PC-9 (cell line): Measurements from ENCODE around the gene INTS4. TPM values are rescaled to one million over a fixed set of nuclear protein-coding genes. Genes with fewer than 3 reads are reported as not detected.

Experiments used
- BruUV-seq: library from RNA; stranded (reverse); fragments of 400-500 nt; replicated peaks from 2 replicates; lab custom pipeline; 2021; lab: Mats Ljungman, UMichigan
- CTCF ChIA-PET: fragments of 300-600 bp; sonication (Branson Sonifier 250); formaldehyde crosslinking; loops from one replicate; lab custom pipeline; 2022; ENCODE audit warnings: antibody characterized with exemption; lab: Charles Lee
- POLR2A ChIA-PET: fragments of 300-600 bp; sonication (Branson Sonifier 250); formaldehyde crosslinking; loops from one replicate; lab custom pipeline; 2022; ENCODE audit warnings: antibody characterized with exemption; ENCODE audit not compliant: unreplicated experiment; lab: Charles Lee
- DNase-seq, 2 experiments: peaks; one replicate each; pipeline versions ENCODE4 v3.0.0 to v3.0.0-alpha.2; 2015 to 2022; ENCODE audit warnings: mixed read lengths in 1 of 2
- H2AFZ ChIP-seq: fragments of 200-600 bp; sonication (generic); 2 replicates; pipeline ENCODE4 v1.8.1; 2017; ENCODE audit warnings: antibody characterized with exemption
- H3F3A ChIP-seq: fragments of 200-600 bp; sonication (generic); 2 replicates; pipeline ENCODE4 v1.8.1; 2017; ENCODE audit warnings: antibody characterized with exemption, mild to moderate bottlenecking, low read depth; ENCODE audit not compliant: insufficient read depth
- H3K27ac ChIP-seq: fragments of 200-600 bp; sonication (generic); 2 replicates; pipeline ENCODE4 v1.6.1; 2016; ENCODE audit warnings: mixed run types
- H3K27me3 ChIP-seq: fragments of 200-600 bp; sonication (generic); 2 replicates; pipeline ENCODE4 v1.6.1; 2016; ENCODE audit warnings: low read depth, mixed run types; ENCODE audit not compliant: insufficient read depth
- H3K36me3 ChIP-seq: fragments of 200-600 bp; sonication (generic); 2 replicates; pipeline ENCODE4 v1.6.1; 2016; ENCODE audit warnings: low read depth, mixed run types
- H3K4me1 ChIP-seq: fragments of 200-600 bp; sonication (generic); replicated peaks from 2 replicates; pipeline ENCODE4 v1.6.1; 2016; ENCODE audit warnings: mixed run types; ENCODE audit not compliant: insufficient read depth
- H3K4me2 ChIP-seq: fragments of 200-600 bp; sonication (generic); 2 replicates; pipeline ENCODE4 v1.6.1; 2017; ENCODE audit warnings: mixed run types
- H3K4me3 ChIP-seq: fragments of 200-600 bp; sonication (generic); 2 replicates; pipeline ENCODE4 v1.6.1; 2016; ENCODE audit warnings: mixed run types
- H3K79me2 ChIP-seq: fragments of 200-600 bp; sonication (generic); 2 replicates; pipeline ENCODE4 v1.6.1; 2017; ENCODE audit warnings: low read depth, mixed run types
- H3K9me2 ChIP-seq: fragments of 200-600 bp; sonication (generic); 2 replicates; pipeline ENCODE4 v1.8.1; 2017; ENCODE audit warnings: mild to moderate bottlenecking; ENCODE audit not compliant: insufficient read depth
- H3K9me3 ChIP-seq: fragments of 200-600 bp; sonication (generic); 2 replicates; pipeline ENCODE4 v1.8.1; 2016; ENCODE audit warnings: low read depth; ENCODE audit not compliant: insufficient read depth
- H4K20me1 ChIP-seq: fragments of 200-600 bp; sonication (generic); 2 replicates; pipeline ENCODE4 v1.8.1; 2017; ENCODE audit not compliant: insufficient read depth
- EZH2 ChIP-seq: fragments of 200-600 bp; sonication (generic); IDR thresholded peaks from 2 replicates; pipeline ENCODE4 v1.8.0; 2017; ENCODE audit warnings: antibody characterized with exemption, low read depth
- intact Hi-C: fragments of 100-400 bp; cut with micrococcal nuclease; formaldehyde crosslinking; loops from one replicate; pipeline ENCODE4 v1.10.0; 2022; ENCODE audit not compliant: unreplicated experiment
- total RNA-seq: library from RNA; stranded (reverse); gene quantifications from 2 replicates; pipeline ENCODE4 v1.2.3, GENCODE V29; 2021
- TF ChIP-seq, protein P1 (sequence below): fragments of 200-600 bp; sonication (generic); conservative IDR thresholded peaks from 2 replicates; pipeline ENCODE4 v1.6.1; 2017; ENCODE audit warnings: mixed run types, antibody characterized with exemption, mild to moderate bottlenecking, moderate library complexity

The INTS4 gene
- total RNA-seq, 1 experiment from 2014 or later = 53.8 TPM

DNA sequence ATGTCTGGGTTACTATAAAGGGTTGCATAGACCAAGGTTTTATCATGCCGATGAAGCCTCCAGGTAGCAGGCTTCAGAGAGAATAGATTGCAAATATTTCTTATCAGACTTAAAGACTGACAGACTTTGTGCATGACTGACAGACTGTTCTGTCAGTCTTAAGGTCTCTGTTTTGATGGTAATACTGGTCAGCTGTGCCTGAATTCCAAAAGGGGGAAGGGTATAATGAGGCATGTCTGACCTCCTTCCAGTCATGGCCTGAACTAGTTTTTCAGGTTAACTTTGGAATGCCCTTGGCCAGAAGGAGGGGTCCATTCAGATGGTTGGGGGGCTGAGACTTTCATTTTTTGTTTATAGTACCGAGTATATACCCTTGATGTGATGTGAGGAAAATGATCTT is 33.3 kb upstream of the INTS4 start:
- ChIA-PET POLR2A (interaction anchor here (0.8 kb wide), 1 partner anchor 33 kb away, joined by 17 read pairs; the partner anchor contains the start of gene INTS4), CTCF (interaction anchor here (0.6 to 1.3 kb wide), 4 partner anchors 18 to 598 kb away, joined by 3 to 10 read pairs (median 4); no protein-coding TSS in a partner anchor)
- no peak overlapping the region for H2AFZ ChIP-seq
- no peaks in the 10 kb centered on the region for H3K9me2 ChIP-seq
- no peaks in the 10 kb centered on the region for H4K20me1 ChIP-seq
- DNase-seq = peak in 1 of 2 experiments; percentile 71
- H3K27me3 ChIP-seq = no peaks in the 10 kb centered on the region
- peak overlapping the region; percentile 54 for H3K4me2 ChIP-seq
- intact Hi-C loops = no loop called here
- H3K36me3 ChIP-seq = no peaks in the 10 kb centered on the region
- no peaks in the 10 kb centered on the region for H3K79me2 ChIP-seq
- H3K4me3 ChIP-seq = no peak overlapping the region
- H3F3A ChIP-seq = peaks cover 27% of the 10 kb centered on the region
- TF ChIP-seq EZH2 = no peak
- TF ChIP-seq, protein P1, sequence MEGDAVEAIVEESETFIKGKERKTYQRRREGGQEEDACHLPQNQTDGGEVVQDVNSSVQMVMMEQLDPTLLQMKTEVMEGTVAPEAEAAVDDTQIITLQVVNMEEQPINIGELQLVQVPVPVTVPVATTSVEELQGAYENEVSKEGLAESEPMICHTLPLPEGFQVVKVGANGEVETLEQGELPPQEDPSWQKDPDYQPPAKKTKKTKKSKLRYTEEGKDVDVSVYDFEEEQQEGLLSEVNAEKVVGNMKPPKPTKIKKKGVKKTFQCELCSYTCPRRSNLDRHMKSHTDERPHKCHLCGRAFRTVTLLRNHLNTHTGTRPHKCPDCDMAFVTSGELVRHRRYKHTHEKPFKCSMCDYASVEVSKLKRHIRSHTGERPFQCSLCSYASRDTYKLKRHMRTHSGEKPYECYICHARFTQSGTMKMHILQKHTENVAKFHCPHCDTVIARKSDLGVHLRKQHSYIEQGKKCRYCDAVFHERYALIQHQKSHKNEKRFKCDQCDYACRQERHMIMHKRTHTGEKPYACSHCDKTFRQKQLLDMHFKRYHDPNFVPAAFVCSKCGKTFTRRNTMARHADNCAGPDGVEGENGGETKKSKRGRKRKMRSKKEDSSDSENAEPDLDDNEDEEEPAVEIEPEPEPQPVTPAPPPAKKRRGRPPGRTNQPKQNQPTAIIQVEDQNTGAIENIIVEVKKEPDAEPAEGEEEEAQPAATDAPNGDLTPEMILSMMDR = no peak
- H3K27ac ChIP-seq = peak overlapping the region; percentile 82
- H3K9me3 ChIP-seq = no peaks in the 10 kb centered on the region
- peaks cover 53% of the 10 kb centered on the region for H3K4me1 ChIP-seq
- no TSS peak for BruUV-seq

DNA sequence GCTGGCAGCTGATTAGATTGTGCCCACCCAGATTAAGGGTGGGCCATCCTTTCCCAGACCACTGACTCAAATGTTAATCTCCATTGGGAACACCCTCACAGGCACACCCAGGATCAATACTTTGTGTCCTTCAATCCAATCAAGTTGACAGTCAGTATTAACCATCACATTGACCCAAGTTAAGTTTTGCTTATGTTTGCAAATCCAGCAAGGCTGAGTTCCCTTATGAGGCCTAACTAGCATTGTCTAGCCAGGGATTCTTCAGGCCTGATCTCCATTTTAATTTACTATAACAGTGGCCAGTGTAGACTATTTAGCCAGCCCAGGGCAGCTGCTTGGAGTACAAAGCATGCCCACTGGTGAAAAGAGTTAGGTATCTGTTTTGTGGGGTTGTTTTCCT is 30.9 kb upstream of the INTS4 start:
- intact Hi-C loops = no loop called here
- Histone ChIP-seq H2AFZ (no peak overlapping the region), H3K4me2 (no peak overlapping the region), H3K4me1 (peaks cover 33% of the 10 kb centered on the region), H3K9me2 (no peaks in the 10 kb centered on the region), H3F3A (peaks cover 23% of the 10 kb centered on the region), H3K79me2 (no peaks in the 10 kb centered on the region), H3K4me3 (no peak overlapping the region), H4K20me1 (no peaks in the 10 kb centered on the region), H3K27ac (no peak overlapping the region), H3K36me3 (no peaks in the 10 kb centered on the region), H3K9me3 (no peaks in the 10 kb centered on the region), H3K27me3 (no peaks in the 10 kb centered on the region)
- ChIA-PET CTCF (no interaction called here), POLR2A (no interaction called here)
- TF ChIP-seq, protein P1 = no peak
- no peak for TF ChIP-seq EZH2
- no TSS peak for BruUV-seq
- DNase-seq = no peak

DNA sequence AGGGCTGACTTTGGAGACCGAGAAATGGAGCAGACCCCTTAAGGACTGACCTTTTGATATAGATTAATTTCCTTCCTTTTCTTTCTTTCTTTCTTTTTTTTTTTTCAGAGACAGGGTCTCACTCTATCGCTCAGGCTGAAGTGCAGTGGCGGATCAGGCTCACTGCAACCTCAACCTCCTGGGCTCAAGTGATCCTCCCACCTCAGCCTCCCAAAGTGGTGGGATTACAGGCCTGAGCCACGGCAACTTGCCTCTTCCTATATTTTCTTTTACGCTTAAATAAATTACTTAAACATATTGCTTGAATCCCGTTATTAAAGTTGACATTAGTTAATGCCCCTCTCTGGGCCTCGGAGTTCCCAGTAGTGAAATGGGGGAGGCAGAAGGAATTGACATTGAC is 29.0 kb upstream of the INTS4 start:
- BruUV-seq = TSS peak; percentile 34
- intact Hi-C loops = no loop called here
- DNase-seq = no peak
- CTCF ChIA-PET = no interaction called here
- H3K27me3 ChIP-seq = no peaks in the 10 kb centered on the region
- peak overlapping the region; percentile 37; the same call in 1 of the 2 replicates for H3K4me3 ChIP-seq
- H3K27ac ChIP-seq = no peak overlapping the region
- peak overlapping the region; percentile 49 for H3K4me2 ChIP-seq
- H3K36me3 ChIP-seq = no peaks in the 10 kb centered on the region
- no peak for TF ChIP-seq EZH2
- TF ChIP-seq, protein P1 = no peak
- no peaks in the 10 kb centered on the region for H3K9me2 ChIP-seq
- peaks cover 23% of the 10 kb centered on the region for H3K4me1 ChIP-seq
- H3F3A ChIP-seq = peaks cover 22% of the 10 kb centered on the region
- no peaks in the 10 kb centered on the region for H3K79me2 ChIP-seq
- H3K9me3 ChIP-seq = no peaks in the 10 kb centered on the region
- no peaks in the 10 kb centered on the region for H4K20me1 ChIP-seq
- POLR2A ChIA-PET = no interaction called here
- 0 out of 2 replicates have a peak overlapping the region, but pooled peaks have one; percentile 18 for H2AFZ ChIP-seq
